Ishikawa (cell line): ENCODE data around the gene MIEF2.
A peak's percentile ranks its signal among the peaks of the same experiment; 100 is the strongest.

Experiments used
- CEBPB ChIP-seq: IDR thresholded peaks from 2 replicates; pipeline ENCODE4 v1.6.1; 2012
- CREB1 ChIP-seq: IDR thresholded peaks from 2 replicates; pipeline ENCODE4 v1.6.1; 2012; ENCODE audit warnings: low read depth
- EGR1 ChIP-seq: IDR thresholded peaks from 2 replicates; pipeline ENCODE4 v1.6.1; 2012
- EP300 ChIP-seq: IDR thresholded peaks from 2 replicates; pipeline ENCODE4 v1.6.1; 2012; ENCODE audit warnings: borderline replicate concordance
- FOXM1 ChIP-seq: IDR thresholded peaks from 2 replicates; pipeline ENCODE4 v1.6.1; 2012; ENCODE audit warnings: low read depth, borderline replicate concordance
- MAX ChIP-seq: IDR thresholded peaks from 2 replicates; pipeline ENCODE4 v1.6.1; 2012
- NFIC ChIP-seq: IDR thresholded peaks from 2 replicates; pipeline ENCODE4 v1.6.1; 2012
- RAD21 ChIP-seq: IDR thresholded peaks from 2 replicates; pipeline ENCODE4 v1.6.1; 2012; ENCODE audit warnings: low read depth
- REST ChIP-seq: IDR thresholded peaks from 2 replicates; pipeline ENCODE4 v1.6.1; 2012; ENCODE audit warnings: low read depth, mild to moderate bottlenecking
- TAF1 ChIP-seq: IDR thresholded peaks from 2 replicates; pipeline ENCODE4 v1.6.1; 2012; ENCODE audit warnings: low read depth, mild to moderate bottlenecking
- TCF12 ChIP-seq: IDR thresholded peaks from 2 replicates; pipeline ENCODE4 v1.6.1; 2012; ENCODE audit warnings: low read depth
- TEAD4 ChIP-seq: IDR thresholded peaks from 2 replicates; pipeline ENCODE4 v1.6.1; 2012
- USF1 ChIP-seq: IDR thresholded peaks from 2 replicates; pipeline ENCODE4 v1.6.1; 2012
- YY1 ChIP-seq: IDR thresholded peaks from 2 replicates; pipeline ENCODE4 v1.6.1; 2012; ENCODE audit warnings: low read depth
- ZBTB7A ChIP-seq: IDR thresholded peaks from 2 replicates; pipeline ENCODE4 v1.6.1; 2012; ENCODE audit warnings: low read depth

Gene MIEF2

GRCh38 chr17:18250259-18250658 is 10.2 kb upstream of the MIEF2 start:
- no peak for TF ChIP-seq CEBPB
- no peak for TF ChIP-seq YY1
- no peak for TF ChIP-seq CREB1
- TF ChIP-seq TEAD4 = no peak
- no peak for TF ChIP-seq REST
- no peak for TF ChIP-seq USF1
- no peak for TF ChIP-seq EGR1
- TF ChIP-seq ZBTB7A = no peak
- no peak for TF ChIP-seq MAX
- no peak for TF ChIP-seq RAD21
- TF ChIP-seq TCF12 = no peak
- no peak for TF ChIP-seq NFIC
- no peak for TF ChIP-seq EP300
- TF ChIP-seq TAF1 = no peak
- TF ChIP-seq FOXM1 = no peak

- TF ChIP-seq CEBPB (peak; percentile 67), RAD21 (no peak)
Measured at GRCh38 chr17:18250708-18251107, 9.8 kb upstream of the MIEF2 start.

GRCh38 chr17:18251204-18251603 is 9.3 kb upstream of the MIEF2 start:
- TF ChIP-seq TEAD4 (no peak), ZBTB7A (no peak), RAD21 (no peak), FOXM1 (no peak), YY1 (no peak), USF1 (no peak), TCF12 (no peak), EGR1 (no peak), EP300 (no peak), NFIC (no peak), CEBPB (no peak), TAF1 (no peak), MAX (no peak), CREB1 (no peak), REST (no peak)

- no peak for TF ChIP-seq TCF12
- no peak for TF ChIP-seq FOXM1
- TF ChIP-seq REST = no peak
- TF ChIP-seq TEAD4 = no peak
- no peak for TF ChIP-seq RAD21
- no peak for TF ChIP-seq CEBPB
- TF ChIP-seq MAX = no peak
- no peak for TF ChIP-seq YY1
- no peak for TF ChIP-seq TAF1
- TF ChIP-seq NFIC = no peak
Measured at GRCh38 chr17:18252160-18252559, 8.3 kb upstream of the MIEF2 start.
